DMS 273 treated with DMSO at 0.1 percent for 48 hours (cell line): ENCODE results near the gene USP34.

Experiments
- DNase-seq: peaks from one replicate; lab custom pipeline; 2025; lab: John Stamatoyannopoulos, UW

USP34 gene

DNA sequence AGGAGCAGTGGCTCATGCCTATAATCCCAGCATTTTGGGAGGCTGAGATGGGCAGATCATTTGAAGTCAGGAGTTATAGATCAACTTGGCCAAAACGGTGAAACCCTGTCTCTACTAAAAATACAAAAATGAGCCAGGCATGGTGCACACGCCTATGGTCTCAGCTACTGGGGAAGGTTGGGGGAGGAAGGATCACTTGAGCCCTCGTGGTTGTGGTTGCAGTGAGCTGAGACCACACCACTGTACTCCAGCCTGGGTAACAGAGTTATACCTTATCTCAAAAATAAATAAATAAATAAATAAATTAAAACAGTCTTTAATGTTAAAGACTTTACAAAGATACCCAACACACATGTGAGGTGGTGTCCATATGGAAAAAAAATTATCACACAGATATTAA is 174.9 kb downstream of the USP34 start:
- no peak for DNase-seq

DNA sequence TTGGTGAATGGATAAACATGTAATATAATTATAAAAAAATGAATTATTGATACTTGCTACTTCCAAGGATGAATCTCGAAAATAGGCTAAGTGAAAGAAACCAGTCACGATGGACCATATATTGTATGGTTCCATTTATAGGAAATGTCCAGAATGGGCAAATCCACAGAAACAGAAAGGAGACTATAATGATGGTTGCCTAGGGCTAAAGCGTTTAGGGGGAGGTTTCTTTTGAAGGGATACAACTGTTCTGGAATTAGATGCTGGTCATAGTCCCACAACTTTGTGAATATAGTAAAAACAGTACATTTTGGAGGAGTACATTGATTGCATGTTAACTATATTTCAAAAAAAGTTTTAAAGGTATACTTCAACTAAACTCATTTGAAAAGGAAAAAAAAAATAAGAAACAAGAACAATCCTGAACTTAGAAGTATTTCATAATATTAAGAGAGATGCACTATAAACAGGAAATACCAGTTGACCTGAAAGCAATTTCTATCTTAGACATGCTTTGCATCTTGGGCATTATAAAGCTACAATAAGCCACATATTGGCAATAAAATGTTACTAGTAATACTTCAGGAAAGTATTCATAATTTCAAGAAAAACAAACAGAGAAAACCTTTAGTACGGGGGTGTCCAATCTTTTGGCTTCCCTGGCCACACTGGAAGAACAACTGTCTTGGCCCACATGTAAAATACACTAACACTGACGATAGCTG is 178.9 kb downstream of the USP34 start:
- no peak for DNase-seq

DNA sequence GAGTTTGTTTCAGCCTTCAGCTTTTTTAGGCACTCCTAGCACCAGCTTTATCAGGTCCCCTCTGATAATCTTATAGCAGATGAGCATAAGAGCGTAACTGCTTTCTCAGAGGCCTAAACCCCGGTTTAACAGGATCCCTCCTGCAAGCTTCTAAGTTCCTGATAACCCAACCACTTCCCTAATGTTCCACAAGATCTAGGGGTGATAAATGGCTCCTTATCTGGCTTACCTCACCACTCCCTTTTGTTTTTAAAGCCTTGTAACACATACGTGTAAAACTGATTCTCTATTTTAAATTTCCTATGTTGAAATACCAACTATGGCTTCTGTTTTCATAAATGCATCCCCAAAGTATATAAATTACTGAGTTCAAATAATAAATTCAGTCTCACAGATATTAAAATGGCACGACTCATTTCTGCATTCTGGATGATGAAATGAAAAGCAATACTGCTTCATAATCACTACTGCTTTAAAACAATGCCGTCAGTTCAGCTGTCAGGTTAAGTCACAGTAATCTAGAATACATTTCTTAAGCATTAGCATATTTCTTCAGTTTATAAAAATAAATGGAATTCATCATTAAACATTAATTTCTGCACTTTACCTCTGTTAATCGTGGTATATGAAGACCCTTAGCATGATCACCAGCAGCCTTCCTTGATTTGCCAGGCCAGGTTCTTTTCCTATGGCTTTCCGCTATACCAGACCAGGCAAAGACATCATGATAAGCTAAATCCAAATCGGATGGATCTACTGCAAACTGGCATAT is 182.6 kb downstream of the USP34 start:
- DNase-seq: no peak

DNA sequence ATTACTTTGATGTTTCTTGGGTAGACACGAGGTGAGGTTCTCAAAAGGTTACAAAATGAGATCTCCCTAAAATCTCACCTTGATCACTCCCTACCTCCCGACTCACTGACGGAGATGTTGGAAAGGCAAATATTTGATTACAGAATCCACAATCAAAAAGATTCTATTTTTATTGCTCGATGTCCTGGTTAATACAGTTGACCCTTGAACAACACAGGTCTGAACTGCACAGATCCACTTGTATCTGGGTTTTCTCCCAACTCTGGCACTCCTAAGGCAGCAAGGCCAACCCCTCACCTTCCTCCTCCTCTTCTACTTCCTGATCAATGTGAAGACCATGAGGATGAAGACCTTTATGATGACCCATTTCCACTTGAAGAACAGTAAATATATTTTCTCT is 183.6 kb downstream of the USP34 start:
- DNase-seq: no peak

DNA sequence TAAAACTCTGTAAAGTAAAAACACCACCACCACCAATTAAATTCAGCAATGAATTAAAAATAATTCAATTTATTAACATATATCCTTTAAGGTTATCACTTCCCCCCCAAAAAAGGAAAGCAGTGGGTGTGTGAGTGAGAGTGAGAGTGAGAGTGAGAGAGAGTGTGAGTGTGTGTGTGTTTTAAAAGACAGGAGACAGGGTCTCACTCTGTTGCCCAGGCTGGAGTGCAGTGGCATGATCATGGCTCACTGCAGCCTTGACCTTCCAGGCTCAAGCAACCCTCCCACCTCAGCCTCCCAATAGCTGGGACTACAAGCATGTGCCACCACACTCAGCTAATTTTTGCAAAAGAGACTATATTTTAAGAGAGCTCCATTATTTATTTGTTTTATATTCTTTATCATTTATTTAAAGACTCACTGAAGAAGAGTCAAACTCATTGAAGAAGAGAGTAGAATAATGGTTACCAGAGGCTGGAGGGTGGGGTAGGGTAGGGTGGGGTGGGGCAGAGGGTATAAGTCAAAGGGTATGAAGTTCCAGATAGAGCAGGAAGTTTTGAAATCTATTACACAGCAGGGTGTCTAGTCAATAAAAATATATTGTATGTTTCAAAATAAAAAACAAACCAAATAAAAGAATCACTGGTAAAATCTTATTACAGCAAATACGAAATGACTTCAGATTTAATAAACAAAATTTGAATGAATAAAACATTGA is 187.3 kb downstream of the USP34 start:
- DNase-seq: no peak

DNA sequence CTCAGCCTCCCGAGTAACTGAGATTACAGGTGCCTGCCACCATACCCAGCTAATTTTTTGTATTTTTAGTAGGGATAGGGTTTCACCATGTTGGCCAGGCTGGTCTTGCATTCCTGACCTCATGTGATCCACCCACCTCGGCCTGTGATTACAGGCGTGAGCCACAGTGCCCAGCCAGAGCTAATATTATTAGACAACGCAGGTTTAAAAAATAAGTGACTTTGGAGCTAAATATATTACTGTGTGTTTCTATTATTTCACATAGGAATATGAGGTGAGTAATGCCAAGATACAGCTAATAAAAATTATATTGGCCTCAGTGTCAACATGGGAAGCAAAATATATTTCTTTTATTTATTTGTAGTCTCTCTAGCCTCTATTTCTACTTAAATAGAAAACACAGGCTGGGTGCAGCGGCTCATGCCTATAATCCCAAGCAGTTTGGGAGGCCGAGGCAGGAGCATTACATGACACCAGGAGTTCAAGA is 188.7 kb downstream of the USP34 start:
- DNase-seq: no peak

DNA sequence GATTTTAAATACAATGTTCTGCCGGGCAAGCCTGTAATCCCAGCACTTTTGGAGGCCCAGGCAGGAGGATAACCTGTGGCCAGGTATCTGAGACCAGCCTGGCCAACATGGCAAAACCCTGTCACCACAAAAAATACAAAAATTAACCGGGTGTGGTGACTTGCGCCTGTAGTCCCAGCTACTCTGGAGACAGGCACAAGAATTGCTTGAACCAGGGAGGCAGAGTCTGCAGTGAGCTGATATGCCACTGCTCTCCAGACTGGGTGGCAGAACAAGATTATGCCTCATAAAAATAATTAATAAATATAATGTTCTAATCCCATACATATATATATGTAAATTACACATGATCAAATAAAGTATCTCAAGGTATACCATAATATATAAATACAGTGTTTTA is 189.6 kb downstream of the USP34 start:
- no peak for DNase-seq

DNA sequence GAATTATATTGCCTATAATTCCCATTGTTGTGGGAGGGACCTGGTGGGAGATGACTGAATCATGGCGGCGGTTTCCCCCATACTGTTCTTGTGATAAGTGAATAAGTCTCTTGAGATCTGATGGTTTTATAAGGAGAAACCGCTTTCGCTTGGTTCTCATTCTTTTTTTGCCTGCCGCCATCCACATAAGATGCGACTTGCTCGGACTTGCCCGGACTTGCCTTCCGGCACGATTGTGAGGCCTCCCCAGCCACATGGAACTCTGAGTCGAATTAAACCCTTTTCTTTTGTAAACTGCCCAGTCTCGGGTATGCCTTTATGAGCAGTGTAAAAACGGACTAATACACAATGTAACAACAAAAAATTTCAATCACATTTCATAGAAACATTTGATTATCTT is 193.1 kb downstream of the USP34 start:
- no peak for DNase-seq

DNA sequence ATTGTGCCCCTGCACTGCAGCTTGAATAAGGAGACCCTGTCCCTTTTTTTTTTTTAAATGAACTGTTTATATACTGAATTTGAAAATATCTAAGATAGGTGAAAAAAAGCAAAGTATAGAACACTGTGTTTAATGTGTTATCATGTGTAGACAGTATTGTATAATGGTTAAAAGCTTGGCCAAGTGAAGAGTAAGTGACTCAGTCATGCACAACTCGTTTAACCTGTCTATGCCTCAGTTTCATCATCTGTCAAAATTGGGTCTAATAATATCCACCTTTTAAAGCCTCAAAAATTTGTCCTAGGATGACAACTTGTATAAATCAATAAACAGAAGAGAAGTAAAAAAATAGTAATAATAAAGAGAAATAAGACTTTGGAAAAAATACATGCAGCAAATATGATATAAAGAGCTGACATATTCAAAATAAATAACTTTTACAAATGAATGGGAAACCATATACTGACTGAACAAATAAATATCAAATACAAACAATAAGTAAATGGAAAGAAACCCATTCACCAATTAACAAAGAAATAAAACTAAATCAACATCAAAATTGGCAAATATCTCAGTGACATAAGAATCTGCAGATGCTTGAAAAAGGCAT is 195.2 kb downstream of the USP34 start:
- no peak for DNase-seq

DNA sequence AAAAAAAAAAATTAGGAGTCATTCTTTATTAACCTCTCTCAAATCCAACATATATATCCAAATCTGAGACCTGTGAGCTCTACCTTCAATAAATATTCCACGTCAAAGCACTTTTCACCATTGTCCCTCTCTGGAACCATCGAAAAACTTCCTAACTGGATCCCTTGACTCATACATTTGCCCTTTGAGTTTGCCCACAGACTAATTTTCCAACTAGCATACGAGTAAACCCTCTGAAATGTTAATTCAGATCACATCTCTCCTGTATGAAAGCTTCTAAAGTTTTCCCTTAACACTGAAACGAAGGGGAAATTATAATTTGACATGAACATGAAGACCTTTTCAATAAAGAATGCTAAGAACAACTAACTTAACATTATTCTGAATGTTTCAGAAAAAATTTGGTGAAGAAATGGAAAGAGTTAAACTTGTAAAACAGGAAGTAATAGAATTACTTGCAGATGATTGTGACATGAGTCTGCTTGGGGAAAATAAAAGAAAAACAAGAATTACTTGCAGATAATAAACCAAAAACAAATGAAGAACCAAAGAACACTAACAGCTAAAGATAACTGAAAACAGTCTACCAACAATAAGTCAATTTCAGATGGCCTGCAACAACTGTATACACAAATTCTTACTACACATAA is 198.3 kb downstream of the USP34 start:
- DNase-seq: no peak

DNA sequence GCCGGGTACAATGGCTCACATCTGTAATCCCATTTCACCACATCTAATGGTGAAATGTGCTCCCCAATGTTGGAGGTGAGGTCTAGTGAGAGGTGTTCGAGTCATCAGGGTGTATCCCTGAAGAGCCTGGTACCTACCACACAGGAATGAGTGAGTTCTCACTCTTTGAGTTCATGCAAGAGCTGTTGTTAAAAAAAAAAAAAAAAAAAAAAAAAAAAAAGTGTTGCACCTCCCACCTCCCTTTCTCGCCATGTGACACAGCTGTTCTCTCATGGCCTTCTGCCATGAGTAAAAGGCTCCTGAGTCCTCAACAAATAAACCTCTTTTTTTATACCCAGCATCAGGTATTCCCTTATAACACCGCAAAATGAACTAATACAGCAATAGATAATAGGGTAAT is 202.6 kb downstream of the USP34 start:
- DNase-seq: no peak

DNA sequence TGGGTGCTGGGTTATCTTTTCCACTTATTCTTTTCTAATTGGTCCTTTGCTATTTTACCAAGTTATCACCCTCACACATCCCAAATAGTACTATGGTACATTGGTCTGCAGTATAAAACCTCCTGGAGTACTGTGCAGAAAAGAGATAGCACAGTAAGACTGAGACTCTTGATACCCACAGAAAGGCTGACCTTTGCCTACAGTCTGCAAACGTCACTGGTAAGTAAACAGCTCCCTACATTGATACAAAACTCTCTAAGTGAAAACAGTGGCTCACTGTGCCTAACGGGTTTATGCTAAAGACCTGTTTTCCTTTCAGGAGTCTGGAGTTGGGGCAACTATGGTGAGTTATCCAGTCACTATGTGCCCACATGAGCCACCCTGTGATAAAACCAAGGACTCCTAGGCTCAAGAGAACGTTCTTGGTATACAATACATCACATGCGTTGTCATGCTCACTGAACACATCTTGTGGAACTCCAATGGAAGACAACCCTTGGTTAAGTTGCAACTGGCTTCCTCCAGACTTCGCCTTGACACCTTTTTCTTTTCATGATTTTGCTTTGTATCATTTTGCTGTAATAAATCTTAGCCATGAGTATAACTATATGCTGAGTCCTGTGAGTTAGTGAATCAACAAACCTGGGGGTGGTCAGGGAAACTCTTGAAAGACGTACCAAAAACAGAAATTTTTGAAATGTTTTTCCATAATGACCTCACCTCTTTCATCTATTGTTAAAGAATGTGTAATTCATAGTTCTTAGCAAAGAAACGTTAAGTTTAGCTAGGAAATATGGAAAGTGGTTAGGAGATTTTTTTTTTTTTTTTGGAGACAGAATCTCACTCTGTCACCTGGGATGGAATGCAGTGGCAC is 204.0 kb downstream of the USP34 start:
- DNase-seq: no peak

DNA sequence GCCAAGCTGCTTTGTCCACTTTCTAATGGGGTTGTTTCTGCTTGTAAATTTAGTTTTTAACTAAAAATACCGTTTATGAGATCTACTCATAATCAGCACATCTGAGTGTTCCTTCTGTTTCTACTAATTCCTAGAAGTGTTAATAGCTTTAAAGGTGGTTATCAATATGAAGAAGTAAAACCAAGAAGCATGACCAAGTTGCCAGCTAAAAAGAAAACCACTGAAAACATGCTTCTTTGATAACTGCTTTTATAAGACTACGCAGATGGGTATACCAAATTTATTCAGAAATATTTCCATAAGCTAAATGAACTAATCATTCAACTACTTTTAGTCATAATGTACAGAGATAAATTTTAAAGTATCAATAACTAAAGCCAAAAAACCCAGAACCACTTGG is 207.1 kb downstream of the USP34 start:
- no peak for DNase-seq

DNA sequence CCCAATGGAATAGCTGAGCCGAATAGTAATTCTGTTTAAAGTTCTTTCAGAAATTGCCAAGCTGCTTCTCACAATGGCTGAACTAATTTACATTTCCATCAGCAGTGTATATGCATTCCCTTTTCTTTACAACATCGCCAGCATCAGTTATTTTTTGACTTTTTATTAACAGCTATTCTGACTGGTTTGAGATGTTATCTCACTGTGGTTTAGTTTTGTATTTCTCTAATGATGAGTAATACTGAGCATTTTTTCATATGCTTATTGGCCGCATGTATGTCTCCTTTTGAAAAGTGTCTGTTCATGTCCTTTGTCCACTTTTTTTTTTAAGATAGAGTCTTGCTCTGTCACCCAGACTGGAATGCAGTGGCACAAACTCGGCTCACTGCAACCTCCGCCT is 208.2 kb downstream of the USP34 start:
- no peak for DNase-seq

DNA sequence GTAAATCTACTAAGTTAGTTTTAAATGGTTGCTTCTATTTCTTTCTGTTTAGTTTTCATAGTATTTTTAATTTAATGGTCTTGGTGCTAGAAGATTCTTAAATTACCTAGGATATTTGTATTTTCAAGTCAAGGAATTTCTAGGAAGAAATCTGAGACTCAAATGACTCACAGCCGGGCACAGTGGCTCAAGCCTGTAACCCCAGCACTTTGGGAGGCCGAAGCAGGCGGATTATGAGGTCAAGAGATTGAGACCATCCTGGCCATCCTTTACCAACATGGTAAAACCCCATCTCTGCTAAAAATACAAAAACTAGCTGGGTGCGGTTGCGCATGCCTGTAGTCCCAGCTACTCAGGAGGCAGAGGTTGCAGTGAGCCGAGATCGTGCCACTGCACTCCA is 213.4 kb downstream of the USP34 start:
- no peak for DNase-seq

DNA sequence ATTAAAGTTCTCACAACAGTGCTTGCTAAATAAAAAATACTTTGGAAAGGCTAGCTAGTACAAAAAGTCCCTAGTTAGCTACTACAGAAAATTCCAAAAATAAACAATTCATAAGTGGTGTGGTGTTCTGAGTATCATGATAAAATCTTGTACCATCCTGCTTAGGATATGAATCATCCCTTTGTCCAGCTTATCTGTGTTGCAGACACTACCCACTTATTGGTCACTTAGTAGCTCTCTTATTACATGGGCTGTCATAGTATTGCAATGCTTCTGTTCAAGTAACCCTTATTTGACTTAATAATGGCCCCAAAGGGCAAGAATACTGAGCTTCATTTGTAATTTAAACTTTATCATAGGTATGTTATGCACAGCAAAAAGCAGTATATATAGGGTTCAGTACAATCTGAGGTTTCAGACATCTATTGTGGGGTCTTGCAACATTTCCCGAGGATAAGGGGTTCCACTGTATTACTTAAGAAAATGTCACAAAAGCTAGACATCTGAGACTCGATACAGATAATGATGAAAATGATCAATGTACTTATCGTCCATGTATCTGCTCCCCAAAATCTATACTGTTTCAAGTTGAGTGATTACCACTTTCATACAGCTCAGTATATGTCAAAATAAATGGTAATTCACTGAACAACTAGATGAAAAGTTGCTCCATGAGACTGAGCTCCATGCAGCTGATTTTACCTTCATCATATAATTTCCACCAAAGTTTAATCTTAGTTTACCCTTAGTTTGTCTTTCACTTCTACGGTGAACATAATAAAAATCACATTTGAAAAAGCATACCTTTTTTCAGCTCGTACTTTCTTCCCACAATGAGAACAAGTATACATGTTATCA is 215.1 kb downstream of the USP34 start:
- DNase-seq: no peak

DNA sequence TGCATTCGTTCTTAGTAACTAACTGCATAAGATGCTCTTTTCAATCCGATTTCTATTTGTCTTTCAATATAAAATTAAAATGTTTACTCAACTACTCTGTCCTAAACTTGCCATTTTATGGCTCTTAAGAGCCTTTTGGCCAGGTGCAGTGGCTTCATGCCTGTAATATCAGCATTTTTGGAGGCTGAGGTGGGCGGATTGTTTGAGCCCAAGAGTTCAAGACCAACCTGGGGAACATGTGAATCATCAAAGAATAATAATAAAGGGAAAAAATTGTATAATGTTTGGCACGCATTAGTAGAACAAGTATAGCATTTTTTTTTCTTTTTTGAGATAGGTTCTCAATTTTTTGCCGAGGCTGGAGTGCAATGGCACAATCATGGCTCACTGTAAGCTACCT is 216.4 kb downstream of the USP34 start:
- DNase-seq: no peak

DNA sequence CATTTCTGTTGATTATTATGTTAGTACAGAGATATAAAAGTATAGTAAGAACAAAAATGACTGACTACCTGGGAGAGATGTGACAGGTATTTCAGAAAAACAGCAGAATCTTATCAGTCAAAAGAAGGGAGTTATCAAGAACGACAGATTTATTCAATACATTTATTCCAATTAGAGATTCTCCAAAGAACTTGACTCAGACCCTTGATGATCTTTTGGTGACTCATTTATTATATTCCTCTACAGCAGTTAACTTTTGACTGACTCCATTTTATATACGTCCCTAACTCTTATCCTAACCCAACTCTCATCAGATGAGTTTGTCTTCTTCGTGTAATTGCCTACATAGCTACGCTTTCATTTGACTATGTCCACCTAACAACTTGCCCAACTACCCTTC is 217.8 kb downstream of the USP34 start:
- DNase-seq: no peak

DNA sequence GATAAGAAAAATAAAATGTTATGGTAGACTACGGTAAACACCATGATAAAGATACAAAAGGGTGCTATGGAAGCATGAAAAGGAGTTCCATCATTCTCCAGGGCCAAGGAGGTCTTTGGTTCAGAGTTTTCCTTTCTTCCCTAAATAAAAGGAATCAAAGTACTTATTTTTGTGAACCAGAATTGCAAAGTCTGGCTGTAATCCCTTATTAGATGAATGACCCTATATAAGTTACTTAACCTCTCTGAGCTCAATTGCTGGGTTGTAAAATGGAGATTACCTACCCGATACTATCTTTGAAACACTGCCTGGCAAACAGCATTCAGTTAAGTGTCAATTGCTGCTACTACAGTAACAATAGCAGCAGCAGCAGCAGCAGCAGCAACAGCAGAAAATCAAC is 218.9 kb downstream of the USP34 start:
- DNase-seq: no peak

DNA sequence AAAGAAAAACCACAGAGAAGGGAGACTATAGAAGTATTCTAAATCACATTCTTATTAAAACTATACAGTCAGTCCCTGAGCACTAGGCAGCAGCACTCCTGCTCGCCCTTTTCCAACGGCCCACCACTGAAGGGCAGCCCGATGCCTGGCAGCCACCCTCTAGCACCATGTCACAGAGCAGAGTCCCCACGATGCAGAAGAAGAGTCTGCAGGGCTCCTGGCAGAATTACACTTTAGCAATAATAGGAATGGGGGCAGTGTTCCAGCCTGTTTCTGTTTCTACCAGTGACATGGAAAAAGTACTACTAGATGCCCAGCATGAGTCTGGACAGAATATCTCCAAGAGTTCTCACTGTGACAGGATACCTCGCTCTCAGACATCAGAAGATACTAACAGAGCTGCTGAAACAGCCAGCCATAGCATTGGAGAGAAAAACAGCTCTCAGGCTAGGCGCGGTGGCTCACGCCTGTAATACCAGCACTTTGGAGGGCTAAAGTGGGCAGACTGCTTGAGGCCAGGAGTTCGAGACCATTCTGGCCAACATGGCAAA is 221.3 kb downstream of the USP34 start:
- DNase-seq: no peak
